KMS-11 (cell line): Measurements from ENCODE around the gene MPV17.

Source experiments
- H2AFZ ChIP-seq: fragments of 200-600 bp; sonication (generic); 2 replicates; pipeline ENCODE4 v1.6.1; 2016; ENCODE audit warnings: antibody characterized with exemption, mixed run types, low read depth
- H3K27ac ChIP-seq: fragments of 200-600 bp; sonication (generic); 2 replicates; pipeline ENCODE4 v1.6.1; 2016; ENCODE audit warnings: mild to moderate bottlenecking, mixed run types
- H3K27me3 ChIP-seq: fragments of 200-600 bp; sonication (generic); 2 replicates; pipeline ENCODE4 v1.6.1; 2017; ENCODE audit warnings: mild to moderate bottlenecking, low read depth, mixed run types, moderate library complexity; ENCODE audit not compliant: insufficient read depth
- H3K36me3 ChIP-seq: fragments of 200-600 bp; sonication (generic); 2 replicates; pipeline ENCODE4 v1.6.1; 2017; ENCODE audit warnings: mild to moderate bottlenecking, mixed run types; ENCODE audit not compliant: insufficient read depth
- H3K4me1 ChIP-seq: fragments of 200-600 bp; sonication (generic); 2 replicates; pipeline ENCODE4 v1.6.1; 2016; ENCODE audit warnings: mild to moderate bottlenecking, low read depth, mixed run types; ENCODE audit not compliant: poor library complexity, severe bottlenecking
- H3K4me2 ChIP-seq: fragments of 200-600 bp; sonication (generic); 2 replicates; pipeline ENCODE4 v1.7.0; 2016; ENCODE audit warnings: mild to moderate bottlenecking, mixed run types
- H3K4me3 ChIP-seq: fragments of 200-600 bp; sonication (generic); IDR thresholded peaks from 2 replicates; pipeline ENCODE4 v1.6.1; 2017; ENCODE audit warnings: low read depth, low read length, mixed read lengths; ENCODE audit not compliant: insufficient read depth
- H3K79me2 ChIP-seq: fragments of 200-600 bp; sonication (generic); 2 replicates; pipeline ENCODE4 v1.6.1; 2016; ENCODE audit warnings: low read depth, mixed run types; ENCODE audit not compliant: insufficient read depth
- H3K9ac ChIP-seq: fragments of 200-600 bp; sonication (generic); 2 replicates; pipeline ENCODE4 v1.6.1; 2016; ENCODE audit warnings: mild to moderate bottlenecking, mixed run types
- H4K20me1 ChIP-seq: fragments of 200-600 bp; sonication (generic); 2 replicates; pipeline ENCODE4 v1.6.1; 2016; ENCODE audit warnings: mild to moderate bottlenecking, mixed run types; ENCODE audit not compliant: insufficient read depth
- TF ChIP-seq, protein P1 (sequence below): fragments of 200-600 bp; sonication (generic); conservative IDR thresholded peaks from 2 replicates; pipeline ENCODE4 v1.6.1; 2017; ENCODE audit warnings: low read depth, mild to moderate bottlenecking, antibody characterized with exemption, low read length, moderate library complexity, mixed read lengths

The MPV17 gene

DNA sequence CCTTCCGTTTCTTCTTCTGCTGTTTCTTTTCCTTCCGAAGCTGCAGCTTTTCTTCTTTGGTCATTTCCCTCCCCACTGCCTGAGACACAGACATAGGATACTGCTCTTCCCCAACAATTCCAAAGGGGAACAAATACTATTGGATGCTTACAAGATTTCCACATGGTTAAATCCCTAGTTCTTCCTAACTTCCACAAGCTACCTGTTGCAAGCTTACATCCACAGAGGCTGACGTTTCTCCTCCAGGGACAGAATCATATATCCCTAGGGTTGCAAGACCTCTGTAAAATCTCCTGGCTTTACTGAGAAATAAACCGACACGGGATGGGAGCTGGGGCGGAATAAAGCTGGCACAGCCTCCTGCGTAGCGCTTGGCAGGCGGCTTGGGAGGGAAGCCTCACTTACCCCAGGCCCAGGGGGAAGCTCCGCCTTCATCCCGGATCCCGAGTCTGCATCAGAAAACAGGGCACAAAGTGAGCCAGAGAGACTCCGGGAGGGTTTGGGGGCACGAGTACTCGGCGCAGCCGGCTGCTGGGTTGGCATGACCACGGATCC, 46.7 kb upstream of the MPV17 start:
- Histone ChIP-seq H3K4me3 (peak overlapping the region; percentile 81), H3K27ac (peak overlapping the region; percentile 52; the same call in 1 of the 2 replicates), H3K9ac (peak overlapping the region; percentile 86), H4K20me1 (no peaks in the 10 kb centered on the region), H3K36me3 (no peaks in the 10 kb centered on the region), H3K27me3 (no peaks in the 10 kb centered on the region), H3K4me2 (peak overlapping the region; percentile 100), H3K4me1 (peaks cover 9% of the 10 kb centered on the region), H3K79me2 (peaks cover 33% of the 10 kb centered on the region), H2AFZ (peak overlapping the region; percentile 83)
- TF ChIP-seq, protein P1, sequence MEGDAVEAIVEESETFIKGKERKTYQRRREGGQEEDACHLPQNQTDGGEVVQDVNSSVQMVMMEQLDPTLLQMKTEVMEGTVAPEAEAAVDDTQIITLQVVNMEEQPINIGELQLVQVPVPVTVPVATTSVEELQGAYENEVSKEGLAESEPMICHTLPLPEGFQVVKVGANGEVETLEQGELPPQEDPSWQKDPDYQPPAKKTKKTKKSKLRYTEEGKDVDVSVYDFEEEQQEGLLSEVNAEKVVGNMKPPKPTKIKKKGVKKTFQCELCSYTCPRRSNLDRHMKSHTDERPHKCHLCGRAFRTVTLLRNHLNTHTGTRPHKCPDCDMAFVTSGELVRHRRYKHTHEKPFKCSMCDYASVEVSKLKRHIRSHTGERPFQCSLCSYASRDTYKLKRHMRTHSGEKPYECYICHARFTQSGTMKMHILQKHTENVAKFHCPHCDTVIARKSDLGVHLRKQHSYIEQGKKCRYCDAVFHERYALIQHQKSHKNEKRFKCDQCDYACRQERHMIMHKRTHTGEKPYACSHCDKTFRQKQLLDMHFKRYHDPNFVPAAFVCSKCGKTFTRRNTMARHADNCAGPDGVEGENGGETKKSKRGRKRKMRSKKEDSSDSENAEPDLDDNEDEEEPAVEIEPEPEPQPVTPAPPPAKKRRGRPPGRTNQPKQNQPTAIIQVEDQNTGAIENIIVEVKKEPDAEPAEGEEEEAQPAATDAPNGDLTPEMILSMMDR, result no peak

DNA sequence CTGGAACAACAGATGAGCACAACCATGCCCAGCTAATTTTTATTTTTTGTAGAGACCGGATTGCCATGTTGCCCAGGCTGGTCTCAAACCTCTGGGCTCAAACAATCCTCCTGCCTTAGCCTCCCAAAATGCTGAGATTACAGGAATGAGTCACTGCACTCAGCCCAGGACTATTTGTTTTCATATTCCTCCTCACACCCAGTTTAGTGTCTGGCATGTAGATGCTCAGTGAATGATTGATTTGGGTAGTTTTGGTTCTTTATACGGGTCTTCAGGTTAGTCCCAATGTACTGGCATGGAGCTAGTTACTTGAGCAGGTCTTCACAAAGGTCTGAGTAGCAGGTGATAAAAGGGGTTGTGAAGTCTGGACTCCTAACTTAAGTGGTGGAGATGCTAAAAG, 41.0 kb upstream of the MPV17 start:
- Histone ChIP-seq H3K36me3 (no peaks in the 10 kb centered on the region), H3K79me2 (peaks cover 5% of the 10 kb centered on the region; the same call in 1 of the 2 replicates), H3K27me3 (no peaks in the 10 kb centered on the region), H4K20me1 (no peaks in the 10 kb centered on the region), H3K4me3 (no peak overlapping the region), H3K9ac (no peak overlapping the region), H3K4me2 (no peak overlapping the region), H3K4me1 (no peaks in the 10 kb centered on the region), H3K27ac (no peak overlapping the region), H2AFZ (no peak overlapping the region)
- TF ChIP-seq, protein P1, result no peak

DNA sequence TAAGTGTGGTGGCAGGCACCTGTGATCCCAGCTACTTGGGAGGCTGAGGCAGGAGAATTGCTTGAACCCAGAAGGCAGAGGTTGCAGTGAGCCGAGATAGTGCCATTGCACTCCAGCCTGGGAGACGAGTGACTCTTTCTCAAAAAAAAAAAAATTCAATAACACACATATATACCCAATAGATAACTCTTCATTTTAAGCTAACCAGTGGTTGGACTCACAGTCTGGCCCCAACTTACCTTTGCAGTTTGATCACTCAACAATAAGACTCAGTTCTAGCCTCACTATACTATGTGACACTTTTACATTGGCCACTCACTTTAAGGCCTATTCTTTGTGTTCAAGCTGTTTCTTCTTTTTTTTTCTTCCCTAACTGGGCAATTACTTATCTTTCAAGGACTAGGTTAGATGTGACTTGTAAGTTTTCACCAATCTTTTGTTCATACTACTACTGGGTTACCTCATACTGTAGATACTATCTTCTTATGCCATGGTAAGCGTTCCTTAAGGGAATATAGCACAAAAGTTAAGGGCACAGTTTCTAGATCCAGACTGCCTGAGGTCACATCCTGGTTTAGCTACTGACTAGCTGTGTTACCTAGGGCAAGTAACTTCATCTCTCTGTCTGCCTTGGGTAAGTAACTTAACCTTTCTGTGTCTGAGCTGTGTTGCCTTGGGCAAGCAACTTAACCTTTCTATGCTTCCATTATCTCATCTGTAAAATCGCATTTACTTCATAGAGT, 40.0 kb upstream of the MPV17 start:
- no peak overlapping the region for H2AFZ ChIP-seq
- no peaks in the 10 kb centered on the region for H3K27me3 ChIP-seq
- H3K4me3 ChIP-seq, result no peak overlapping the region
- no peaks in the 10 kb centered on the region for H3K36me3 ChIP-seq
- H3K79me2 ChIP-seq, result peaks cover 7% of the 10 kb centered on the region; the same call in 1 of the 2 replicates
- TF ChIP-seq, protein P1, result no peak
- peaks cover 6% of the 10 kb centered on the region for H3K4me1 ChIP-seq
- no peak overlapping the region for H3K4me2 ChIP-seq
- no peak overlapping the region for H3K27ac ChIP-seq
- H4K20me1 ChIP-seq, result no peaks in the 10 kb centered on the region
- H3K9ac ChIP-seq, result no peak overlapping the region

DNA sequence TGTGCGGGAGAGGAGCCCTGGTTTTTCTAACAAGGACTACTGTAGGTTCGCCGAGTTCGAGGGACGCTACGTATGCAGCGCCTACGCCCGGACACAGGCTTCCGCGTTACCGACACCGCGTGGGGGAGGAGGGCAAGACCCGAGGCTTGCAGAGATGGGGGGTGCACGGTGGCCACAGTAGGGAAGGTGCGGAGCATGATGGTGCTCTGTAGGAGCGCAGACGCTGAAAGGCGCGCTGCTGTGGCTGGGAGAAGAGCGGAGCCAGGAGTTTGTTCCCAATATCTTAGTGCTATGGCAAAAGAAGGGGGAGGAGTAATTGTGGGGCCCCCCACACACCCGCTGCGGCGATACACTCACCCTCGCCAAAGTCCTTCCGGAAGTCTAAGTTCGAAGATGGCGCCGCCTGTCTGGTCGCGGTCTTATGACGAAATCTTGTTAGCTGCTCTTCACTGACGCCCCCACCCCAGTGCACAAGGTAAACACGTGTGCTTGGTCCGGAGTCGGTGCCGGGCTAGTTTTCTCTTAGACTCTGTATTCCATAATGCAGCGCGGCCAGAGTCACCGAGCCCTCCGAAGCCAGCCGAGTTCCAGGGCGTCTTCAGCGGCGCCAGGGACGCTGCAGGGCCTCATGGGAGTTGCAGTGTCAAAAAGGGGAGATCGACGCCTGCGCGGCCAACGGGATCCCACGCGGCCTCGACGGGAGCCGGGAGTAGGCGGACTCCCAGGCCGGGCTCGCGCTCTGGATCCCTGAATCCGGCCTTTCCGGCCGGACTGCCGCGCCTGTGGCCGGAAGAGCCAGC, 33.7 kb upstream of the MPV17 start, which contains the start of gene GTF3C2:
Gene GTF3C2, minus strand, starts transcription at position 383 of the 800 bp plus-strand sequence. CDS start 13,210 bp downstream, outside the sequence.
- TF ChIP-seq, protein P1, result no peak
- peaks cover 64% of the 10 kb centered on the region for H3K79me2 ChIP-seq
- H3K9ac ChIP-seq, result peak within 1 kb of the TSS; percentile 98
- no peaks in the 10 kb centered on the region for H4K20me1 ChIP-seq
- peak within 1 kb of the TSS; percentile 83 for H2AFZ ChIP-seq
- H3K27ac ChIP-seq, result peak within 1 kb of the TSS; percentile 95
- H3K4me3 ChIP-seq, result peak within 1 kb of the TSS; percentile 95
- H3K36me3 ChIP-seq, result no peaks in the 10 kb centered on the region
- peak within 1 kb of the TSS; percentile 83 for H3K4me2 ChIP-seq
- H3K27me3 ChIP-seq, result no peaks in the 10 kb centered on the region
- H3K4me1 ChIP-seq, result peaks cover 40% of the 10 kb centered on the region
